ENCODE measurements around the gene PM20D1.
A peak's percentile ranks its signal among the peaks of the same experiment; 100 is the strongest.
"Not testable (repeated sequence)": the region's sequence is repeated elsewhere in the genome, so short reads cannot be mapped to it uniquely, and the experiment has no call there.

The PM20D1 gene

GRCh38 chr1:205858141-205858961 is 8.4 kb upstream of the PM20D1 start:
- no peaks in the 10 kb centered on the region for H3K9me3 ChIP-seq
- no peaks in the 10 kb centered on the region for H3K27me3 ChIP-seq (ENCODE audit: low read depth)
- in situ Hi-C loops (cut with MboI; ENCODE audit: low sequenced_read_pairs): no loop called here
- H3K4me3 ChIP-seq: no peak overlapping the region
- no peaks in the 10 kb centered on the region for H3K4me1 ChIP-seq
- DNase-seq (ENCODE audit: low spot score in 2 of 2): no peak
- no peaks in the 10 kb centered on the region for H3K36me3 ChIP-seq (replicated peaks)

- H3K27me3 ChIP-seq (ENCODE audit: low read depth); H3K4me1 ChIP-seq; H3K36me3 ChIP-seq (replicated peaks); H3K4me3 ChIP-seq; DNase-seq (ENCODE audit: low spot score in 2 of 2); H3K9me3 ChIP-seq; in situ Hi-C loops (cut with MboI; ENCODE audit: low sequenced_read_pairs): not testable (repeated sequence)
Observed at GRCh38 chr1:205857501-205857900, 7.6 kb upstream of the PM20D1 start.

GRCh38 chr1:205856433-205856832 is 6.5 kb upstream of the PM20D1 start:
- in situ Hi-C loops (cut with MboI; ENCODE audit: low sequenced_read_pairs): no loop called here
- H3K36me3 ChIP-seq (replicated peaks): no peaks in the 10 kb centered on the region
- no peak for DNase-seq (ENCODE audit: low spot score in 2 of 2)
- no peaks in the 10 kb centered on the region for H3K27me3 ChIP-seq (ENCODE audit: low read depth)
- no peaks in the 10 kb centered on the region for H3K9me3 ChIP-seq
- H3K4me1 ChIP-seq: no peaks in the 10 kb centered on the region
- H3K4me3 ChIP-seq: no peak overlapping the region

- H3K4me1 ChIP-seq: no peaks in the 10 kb centered on the region
- no peaks in the 10 kb centered on the region for H3K36me3 ChIP-seq (replicated peaks)
- H3K4me3 ChIP-seq: no peak overlapping the region
- no peak for DNase-seq (ENCODE audit: low spot score in 2 of 2)
- no peaks in the 10 kb centered on the region for H3K9me3 ChIP-seq
- in situ Hi-C loops (cut with MboI; ENCODE audit: low sequenced_read_pairs): no loop called here
- H3K27me3 ChIP-seq (ENCODE audit: low read depth): no peaks in the 10 kb centered on the region
Observed at GRCh38 chr1:205852969-205853368, 3.0 kb upstream of the PM20D1 start.

- Histone ChIP-seq H3K4me1 (no peaks in the 10 kb centered on the region), H3K4me3 (no peak overlapping the region), H3K36me3 (replicated peaks) (no peaks in the 10 kb centered on the region), H3K9me3 (no peaks in the 10 kb centered on the region), H3K27me3 (ENCODE audit: low read depth) (no peaks in the 10 kb centered on the region)
- DNase-seq (ENCODE audit: low spot score in 2 of 2): no peak
- in situ Hi-C loops (cut with MboI; ENCODE audit: low sequenced_read_pairs): no loop called here
Observed at GRCh38 chr1:205851993-205852392, 2.1 kb upstream of the PM20D1 start.

GRCh38 chr1:205843036-205843859 is 6.7 kb downstream of the PM20D1 start:
- no peaks in the 10 kb centered on the region for H3K9me3 ChIP-seq
- no peak overlapping the region for H3K4me3 ChIP-seq
- no peaks in the 10 kb centered on the region for H3K27me3 ChIP-seq (ENCODE audit: low read depth)
- H3K4me1 ChIP-seq: no peaks in the 10 kb centered on the region
- DNase-seq (ENCODE audit: low spot score in 2 of 2): no peak
- in situ Hi-C loops (cut with MboI; ENCODE audit: low sequenced_read_pairs): no loop called here
- no peaks in the 10 kb centered on the region for H3K36me3 ChIP-seq (replicated peaks)

GRCh38 chr1:205842229-205842628 is 7.7 kb downstream of the PM20D1 start:
- no peak overlapping the region for H3K4me3 ChIP-seq
- DNase-seq (ENCODE audit: low spot score in 2 of 2): no peak
- in situ Hi-C loops (cut with MboI; ENCODE audit: low sequenced_read_pairs): no loop called here
- no peaks in the 10 kb centered on the region for H3K36me3 ChIP-seq (replicated peaks)
- H3K4me1 ChIP-seq: no peaks in the 10 kb centered on the region
- H3K9me3 ChIP-seq: no peaks in the 10 kb centered on the region
- H3K27me3 ChIP-seq (ENCODE audit: low read depth): no peaks in the 10 kb centered on the region

GRCh38 chr1:205840146-205840923 is 9.6 kb downstream of the PM20D1 start:
- Histone ChIP-seq H3K9me3 (no peaks in the 10 kb centered on the region), H3K36me3 (replicated peaks) (no peaks in the 10 kb centered on the region), H3K4me1 (no peaks in the 10 kb centered on the region), H3K27me3 (ENCODE audit: low read depth) (no peaks in the 10 kb centered on the region), H3K4me3 (no peak overlapping the region)
- no peak for DNase-seq (ENCODE audit: low spot score in 2 of 2)
- in situ Hi-C loops (cut with MboI; ENCODE audit: low sequenced_read_pairs): no loop called here

- H3K4me1 ChIP-seq: no peaks in the 10 kb centered on the region
Observed at GRCh38 chr1:205837382-205837970, 12.5 kb downstream of the PM20D1 start.

GRCh38 chr1:205834751-205835150 is 15.2 kb downstream of the PM20D1 start:
- no peak for DNase-seq (ENCODE audit: low spot score in 2 of 2)
- Histone ChIP-seq H3K9me3 (no peaks in the 10 kb centered on the region), H3K4me1 (no peaks in the 10 kb centered on the region), H3K4me3 (no peak overlapping the region), H3K27me3 (ENCODE audit: low read depth) (no peaks in the 10 kb centered on the region), H3K36me3 (replicated peaks) (no peaks in the 10 kb centered on the region)
- in situ Hi-C loops (cut with MboI; ENCODE audit: low sequenced_read_pairs): no loop called here

More at GRCh38 chr1:205837382-205837970, 12.5 kb downstream of the PM20D1 start:
- in situ Hi-C loops (cut with MboI; ENCODE audit: low sequenced_read_pairs): no loop called here
- no peaks in the 10 kb centered on the region for H3K9me3 ChIP-seq
- no peak for DNase-seq (ENCODE audit: low spot score in 2 of 2)
- H3K27me3 ChIP-seq (ENCODE audit: low read depth): no peaks in the 10 kb centered on the region
- no peaks in the 10 kb centered on the region for H3K36me3 ChIP-seq (replicated peaks)
- H3K4me3 ChIP-seq: no peak overlapping the region

- no peaks in the 10 kb centered on the region for H3K9me3 ChIP-seq
- in situ Hi-C loops (cut with MboI; ENCODE audit: low sequenced_read_pairs): no loop called here
- H3K27me3 ChIP-seq (ENCODE audit: low read depth): no peaks in the 10 kb centered on the region
- H3K36me3 ChIP-seq (replicated peaks): no peaks in the 10 kb centered on the region
- no peak for DNase-seq (ENCODE audit: low spot score in 2 of 2)
- no peak overlapping the region for H3K4me3 ChIP-seq
- H3K4me1 ChIP-seq: peaks cover 7% of the 10 kb centered on the region
Observed at GRCh38 chr1:205832326-205832751, 17.6 kb downstream of the PM20D1 start.

- in situ Hi-C loops (cut with MboI; ENCODE audit: low sequenced_read_pairs): no loop called here
- no peaks in the 10 kb centered on the region for H3K27me3 ChIP-seq (ENCODE audit: low read depth)
- DNase-seq (ENCODE audit: low spot score in 2 of 2): peak; percentile 8 to 48
- H3K36me3 ChIP-seq (replicated peaks): no peaks in the 10 kb centered on the region
- H3K4me3 ChIP-seq: no peak overlapping the region
- peaks cover 21% of the 10 kb centered on the region for H3K4me1 ChIP-seq
- no peaks in the 10 kb centered on the region for H3K9me3 ChIP-seq
Observed at GRCh38 chr1:205827623-205828022, 22.3 kb downstream of the PM20D1 start.

GRCh38 chr1:205826995-205827394 is 22.9 kb downstream of the PM20D1 start:
- Histone ChIP-seq H3K36me3 (replicated peaks) (no peaks in the 10 kb centered on the region), H3K4me1 (peaks cover 21% of the 10 kb centered on the region), H3K9me3 (no peaks in the 10 kb centered on the region), H3K27me3 (ENCODE audit: low read depth) (no peaks in the 10 kb centered on the region), H3K4me3 (no peak overlapping the region)
- in situ Hi-C loops (cut with MboI; ENCODE audit: low sequenced_read_pairs): no loop called here
- peak; percentile 37 to 80 for DNase-seq (ENCODE audit: low spot score in 2 of 2)

Measured in HAP-1 (cell line).